ENCODE measurements around the gene RC3H1.
A peak's percentile ranks its signal among the peaks of the same experiment; 100 is the strongest.
"Not testable (repeated sequence)": the region's sequence is repeated elsewhere in the genome, so short reads cannot be mapped to it uniquely, and the experiment has no call there.

RC3H1 gene, protein sequence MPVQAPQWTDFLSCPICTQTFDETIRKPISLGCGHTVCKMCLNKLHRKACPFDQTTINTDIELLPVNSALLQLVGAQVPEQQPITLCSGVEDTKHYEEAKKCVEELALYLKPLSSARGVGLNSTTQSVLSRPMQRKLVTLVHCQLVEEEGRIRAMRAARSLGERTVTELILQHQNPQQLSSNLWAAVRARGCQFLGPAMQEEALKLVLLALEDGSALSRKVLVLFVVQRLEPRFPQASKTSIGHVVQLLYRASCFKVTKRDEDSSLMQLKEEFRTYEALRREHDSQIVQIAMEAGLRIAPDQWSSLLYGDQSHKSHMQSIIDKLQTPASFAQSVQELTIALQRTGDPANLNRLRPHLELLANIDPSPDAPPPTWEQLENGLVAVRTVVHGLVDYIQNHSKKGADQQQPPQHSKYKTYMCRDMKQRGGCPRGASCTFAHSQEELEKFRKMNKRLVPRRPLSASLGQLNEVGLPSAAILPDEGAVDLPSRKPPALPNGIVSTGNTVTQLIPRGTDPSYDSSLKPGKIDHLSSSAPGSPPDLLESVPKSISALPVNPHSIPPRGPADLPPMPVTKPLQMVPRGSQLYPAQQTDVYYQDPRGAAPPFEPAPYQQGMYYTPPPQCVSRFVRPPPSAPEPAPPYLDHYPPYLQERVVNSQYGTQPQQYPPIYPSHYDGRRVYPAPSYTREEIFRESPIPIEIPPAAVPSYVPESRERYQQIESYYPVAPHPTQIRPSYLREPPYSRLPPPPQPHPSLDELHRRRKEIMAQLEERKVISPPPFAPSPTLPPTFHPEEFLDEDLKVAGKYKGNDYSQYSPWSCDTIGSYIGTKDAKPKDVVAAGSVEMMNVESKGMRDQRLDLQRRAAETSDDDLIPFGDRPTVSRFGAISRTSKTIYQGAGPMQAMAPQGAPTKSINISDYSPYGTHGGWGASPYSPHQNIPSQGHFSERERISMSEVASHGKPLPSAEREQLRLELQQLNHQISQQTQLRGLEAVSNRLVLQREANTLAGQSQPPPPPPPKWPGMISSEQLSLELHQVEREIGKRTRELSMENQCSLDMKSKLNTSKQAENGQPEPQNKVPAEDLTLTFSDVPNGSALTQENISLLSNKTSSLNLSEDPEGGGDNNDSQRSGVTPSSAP

DNA sequence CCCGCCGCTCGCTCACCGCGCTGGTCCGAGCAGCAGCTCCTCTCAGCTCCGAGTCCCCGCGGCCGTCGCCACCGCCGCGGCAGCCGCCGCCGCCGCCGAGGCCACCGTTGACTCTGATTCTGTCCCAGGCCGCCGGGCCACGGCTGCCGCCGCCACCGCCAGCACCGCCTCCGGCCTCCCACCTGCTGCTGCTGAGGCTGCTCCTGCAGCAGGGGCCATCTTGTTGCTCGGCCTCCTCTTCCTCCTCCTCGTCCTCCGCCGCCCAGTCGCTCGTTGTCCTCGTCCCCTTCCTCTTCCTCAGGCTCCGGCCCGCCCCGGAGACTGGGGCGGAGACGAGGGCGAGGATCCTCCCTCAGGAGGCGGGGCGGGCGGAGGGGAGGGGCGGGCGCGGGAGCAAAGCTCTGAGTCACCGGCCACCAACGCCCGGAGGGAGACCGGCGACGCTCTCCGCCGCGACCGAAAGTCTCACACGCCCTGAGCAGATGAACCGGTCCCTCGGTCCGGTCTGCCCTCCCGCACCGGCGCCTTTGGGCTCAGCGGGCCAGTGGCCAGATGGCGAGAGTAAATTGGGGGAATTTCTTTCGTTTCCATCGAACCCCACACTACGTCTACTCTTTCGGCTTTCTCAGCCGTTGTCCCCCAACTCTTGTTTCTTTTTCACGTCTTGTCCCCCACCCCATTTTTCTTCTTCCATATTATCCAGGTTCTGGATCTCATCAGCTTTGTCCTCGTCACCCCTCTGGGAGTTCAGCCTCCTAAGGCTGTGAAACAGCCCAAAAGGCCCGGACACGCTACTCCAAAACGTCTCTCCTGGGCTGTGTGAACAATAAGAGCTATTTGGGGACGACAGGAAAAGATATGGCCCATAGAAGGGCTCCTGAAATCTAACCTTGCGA, at the start of gene RC3H1:
Gene RC3H1, minus strand, starts transcription at position 278 of the 896 bp plus-strand sequence. CDS start 29,372 bp downstream, outside the sequence.
- TF ChIP-seq, protein P1, sequence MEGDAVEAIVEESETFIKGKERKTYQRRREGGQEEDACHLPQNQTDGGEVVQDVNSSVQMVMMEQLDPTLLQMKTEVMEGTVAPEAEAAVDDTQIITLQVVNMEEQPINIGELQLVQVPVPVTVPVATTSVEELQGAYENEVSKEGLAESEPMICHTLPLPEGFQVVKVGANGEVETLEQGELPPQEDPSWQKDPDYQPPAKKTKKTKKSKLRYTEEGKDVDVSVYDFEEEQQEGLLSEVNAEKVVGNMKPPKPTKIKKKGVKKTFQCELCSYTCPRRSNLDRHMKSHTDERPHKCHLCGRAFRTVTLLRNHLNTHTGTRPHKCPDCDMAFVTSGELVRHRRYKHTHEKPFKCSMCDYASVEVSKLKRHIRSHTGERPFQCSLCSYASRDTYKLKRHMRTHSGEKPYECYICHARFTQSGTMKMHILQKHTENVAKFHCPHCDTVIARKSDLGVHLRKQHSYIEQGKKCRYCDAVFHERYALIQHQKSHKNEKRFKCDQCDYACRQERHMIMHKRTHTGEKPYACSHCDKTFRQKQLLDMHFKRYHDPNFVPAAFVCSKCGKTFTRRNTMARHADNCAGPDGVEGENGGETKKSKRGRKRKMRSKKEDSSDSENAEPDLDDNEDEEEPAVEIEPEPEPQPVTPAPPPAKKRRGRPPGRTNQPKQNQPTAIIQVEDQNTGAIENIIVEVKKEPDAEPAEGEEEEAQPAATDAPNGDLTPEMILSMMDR (IDR thresholded peaks at IDR 0.05; ENCODE audit: extremely low read depth, missing control alignments), result no peak
- DNase-seq (ENCODE audit: low spot score), result peak; percentile 95

DNA sequence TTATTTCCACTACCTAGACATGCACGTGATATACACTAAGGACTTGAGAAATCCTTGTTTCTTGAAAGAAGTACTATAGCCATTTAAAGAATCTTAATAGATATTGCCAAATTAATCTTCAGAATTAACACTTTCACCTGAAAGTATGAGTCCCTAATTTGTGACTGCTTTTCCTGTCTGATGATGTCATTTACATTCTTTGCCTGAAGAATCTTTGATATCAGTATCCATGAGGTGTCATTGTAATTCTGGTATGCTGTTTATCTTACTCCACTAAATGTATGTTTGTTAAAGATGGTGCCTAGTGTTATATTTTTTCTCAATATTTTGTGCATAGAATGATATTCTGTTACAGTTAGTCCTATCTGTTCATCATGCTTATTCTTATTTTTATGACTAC, 48.5 kb upstream of the RC3H1 start:
- no peak for DNase-seq (ENCODE audit: low spot score)
- TF ChIP-seq, protein P1 (IDR thresholded peaks at IDR 0.05; ENCODE audit: extremely low read depth, missing control alignments), result no peak

DNA sequence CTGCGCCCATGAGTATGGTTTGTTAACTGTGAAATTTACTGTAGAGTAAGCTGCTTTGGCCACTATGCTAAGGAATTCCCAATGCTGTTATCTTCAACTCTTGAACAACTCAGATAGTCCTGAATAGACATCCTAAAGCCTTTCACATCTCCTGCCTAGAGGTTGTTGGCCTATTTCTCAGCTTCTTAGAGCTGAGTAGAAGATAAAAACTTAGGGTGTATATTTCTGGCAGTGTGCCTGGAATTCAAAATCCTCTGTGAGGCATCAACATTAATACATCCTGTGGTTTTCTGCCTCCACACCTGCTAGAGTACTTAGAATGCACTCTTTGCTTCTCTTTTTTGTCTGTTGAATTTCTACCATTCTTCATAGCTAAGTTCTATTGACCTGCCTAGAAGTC, 45.8 kb upstream of the RC3H1 start:
- DNase-seq (ENCODE audit: low spot score), result no peak
- TF ChIP-seq, protein P1 (IDR thresholded peaks at IDR 0.05; ENCODE audit: extremely low read depth, missing control alignments), result no peak

DNA sequence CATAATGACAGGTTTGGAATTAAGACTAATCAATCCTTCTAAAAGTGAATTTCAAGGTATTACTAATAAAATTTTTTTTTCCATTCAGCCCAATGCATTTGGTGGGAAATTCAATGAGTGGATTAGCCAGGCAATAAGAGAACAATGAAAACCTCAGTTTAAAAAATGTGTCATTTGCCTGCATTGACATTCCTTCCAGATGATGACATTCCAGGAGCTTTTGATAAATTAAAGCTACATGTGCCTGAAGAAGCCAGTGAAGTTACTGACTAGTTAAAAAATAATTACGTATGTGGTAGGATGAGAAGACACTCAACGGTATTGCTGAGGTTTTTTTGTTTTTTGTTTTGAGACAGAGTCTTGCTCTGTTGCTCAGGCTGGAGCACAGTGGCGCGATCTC, 37.9 kb upstream of the RC3H1 start:
- no peak for DNase-seq (ENCODE audit: low spot score)

DNA sequence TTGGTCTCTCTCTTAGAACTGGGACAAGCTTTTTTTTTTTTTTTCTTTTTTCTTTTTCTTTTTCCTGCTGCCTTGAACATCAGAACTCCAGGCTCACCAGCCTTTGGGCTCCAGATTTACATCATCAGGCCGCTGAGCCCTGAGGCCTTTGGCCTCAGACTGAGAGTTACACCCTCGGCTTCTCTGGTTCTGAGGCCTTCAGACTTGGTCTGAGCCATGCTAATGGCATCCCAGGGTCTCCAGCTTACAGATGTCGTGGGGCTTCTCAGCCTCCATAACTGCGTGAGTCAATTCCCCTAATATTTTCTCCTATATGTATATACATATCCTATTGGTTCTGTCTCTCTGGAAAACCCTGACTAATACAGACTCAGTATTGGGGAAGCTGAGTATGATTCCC, 36.5 kb upstream of the RC3H1 start:
- TF ChIP-seq, protein P1 (IDR thresholded peaks at IDR 0.05; ENCODE audit: extremely low read depth, missing control alignments), result no peak
- no peak for DNase-seq (ENCODE audit: low spot score)

More for the DNA sequence above, 37.9 kb upstream of the RC3H1 start:
- TF ChIP-seq, protein P1 (IDR thresholded peaks at IDR 0.05; ENCODE audit: extremely low read depth, missing control alignments), result no peak

DNA sequence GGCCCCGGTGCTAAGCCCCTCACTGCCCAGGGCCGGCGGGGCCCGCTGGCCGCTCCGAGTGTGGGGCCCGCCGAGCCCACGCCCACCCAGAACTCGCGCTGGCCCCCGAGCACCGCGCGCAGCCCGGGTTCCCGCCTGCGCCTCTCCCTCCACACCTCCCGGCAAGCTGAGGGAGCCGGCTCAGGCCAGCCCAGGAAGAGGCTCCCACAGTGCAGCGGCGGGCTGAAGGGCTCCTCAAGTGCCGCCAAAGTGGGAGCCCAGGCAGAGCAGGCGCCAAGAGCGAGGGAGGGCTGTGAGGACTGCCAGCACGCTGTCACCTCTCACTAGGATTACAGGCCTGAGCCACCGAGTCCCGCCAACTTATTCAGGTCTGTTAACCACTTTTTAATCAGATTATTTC, 34.5 kb upstream of the RC3H1 start:
- DNase-seq (ENCODE audit: low spot score), result not testable (repeated sequence)

DNA sequence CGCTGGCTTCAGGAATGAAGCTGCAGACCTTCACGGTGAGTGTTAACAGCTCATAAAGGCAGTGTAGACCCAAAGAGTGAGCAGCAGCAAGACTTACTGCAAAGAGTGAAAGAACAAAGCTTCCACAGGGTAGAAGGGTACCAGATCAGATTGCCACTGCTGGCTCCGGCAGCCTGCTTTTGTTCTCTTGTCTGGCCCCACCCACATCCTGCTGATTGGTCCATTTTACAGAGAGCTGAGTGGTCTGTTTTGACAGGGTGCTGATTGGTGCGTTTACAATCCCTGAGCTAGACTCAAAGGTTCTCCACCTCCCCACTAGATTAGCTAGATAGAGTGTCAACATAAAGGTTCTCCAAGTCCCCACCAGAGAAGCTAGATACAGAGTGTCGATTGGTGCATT, 33.6 kb upstream of the RC3H1 start:
- not testable (repeated sequence) for DNase-seq (ENCODE audit: low spot score)
